HCT116 (cell line): ENCODE measurements around the gene TMC1. TPM values are rescaled to one million over a fixed set of nuclear protein-coding genes. Genes with fewer than 3 reads are reported as not detected.
"Not testable (repeated sequence)": the region's sequence is repeated elsewhere in the genome, so short reads cannot be mapped to it uniquely, and the experiment has no call there.

Experiments used
- ATAC-seq: fragments of 200-7000 bp; cut with Tn5 transposase; 2 replicates; pipeline ENCODE4 v1.9.1; 2020; ENCODE audit warnings: mild to moderate bottlenecking, moderate library complexity
- BruUV-seq: library from RNA; stranded (reverse); fragments of 400-500 nt; replicated peaks from 2 replicates; lab custom pipeline; 2021; lab: Mats Ljungman, UMichigan
- CTCF ChIA-PET: fragments of 300-600 bp; sonication (Branson Sonifier 250); formaldehyde crosslinking; loops from one replicate; lab custom pipeline; 2021; ENCODE audit warnings: antibody characterized with exemption; lab: Charles Lee
- POLR2A ChIA-PET: fragments of 300-600, 350-600 bp; sonication (Branson Sonifier 250); formaldehyde crosslinking; loops from one replicate; lab custom pipeline; 2021; ENCODE audit warnings: antibody characterized with exemption; lab: Charles Lee
- RAD21 ChIA-PET, 2 experiments: fragments of 300-600 bp; sonication (Branson Sonifier 250); formaldehyde crosslinking; loops; one replicate each; lab custom pipeline; 2023; ENCODE audit warnings: low total read pairs in 2 of 2; ENCODE audit not compliant: uncharacterized antibody in 2 of 2, unreplicated experiment in 2 of 2, low non-redundant PET in 1 of 2; lab: Charles Lee
- DNase-seq: peaks from one replicate; pipeline ENCODE4 v3.0.0-alpha.2; 2010; ENCODE audit warnings: low read depth, low spot score
- H2AFZ ChIP-seq: fragments of 200-600 bp; shearing (Covaris generic), sonication (generic); 2 replicates; pipeline ENCODE4 v1.6.1; 2017; ENCODE audit warnings: low read depth, mixed run types, mixed read lengths, antibody characterized with exemption, low read length; ENCODE audit not compliant: poor library complexity, severe bottlenecking
- H3K27ac ChIP-seq: 2 replicates; pipeline ENCODE4 v1.5.1; 2012; ENCODE audit warnings: low read depth, low read length
- H3K27me3 ChIP-seq: fragments of 200-600 bp; sonication (generic); 2 replicates; pipeline ENCODE4 v1.6.1; 2016; ENCODE audit warnings: mixed run types, low read length, mixed read lengths; ENCODE audit not compliant: insufficient read depth
- H3K36me3 ChIP-seq, 2 experiments: fragments of 200-500 bp in 1 of 2; fragments of 200-600 bp in 1 of 2; sonication (Bioruptor generic) in 1 of 2; sonication (generic) in 1 of 2; 2 replicates each; pipeline versions ENCODE4 v1.5.1 to v1.6.1; 2014 to 2016; ENCODE audit warnings: low read length in 2 of 2, inconsistent platforms in 1 of 2, mixed read lengths in 1 of 2, mixed run types in 1 of 2; ENCODE audit not compliant: insufficient read depth in 2 of 2, control insufficient read depth in 1 of 2
- H3K4me1 ChIP-seq, 2 experiments: fragments of 200-600 bp in 1 of 2; sonication (generic) in 1 of 2; 2 replicates each; pipeline versions ENCODE4 v1.5.1 to v1.6.1; 2012 to 2017; ENCODE audit warnings: low read length in 2 of 2, inconsistent platforms in 1 of 2, mild to moderate bottlenecking in 1 of 2, mixed read lengths in 1 of 2, mixed run types in 1 of 2, moderate library complexity in 1 of 2; ENCODE audit not compliant: insufficient read depth in 2 of 2, control insufficient read depth in 1 of 2
- H3K4me2 ChIP-seq: fragments of 200-600 bp; sonication (generic); 2 replicates; pipeline ENCODE4 v1.6.1; 2017; ENCODE audit warnings: mixed run types, low read length, mixed read lengths
- H3K4me3 ChIP-seq, 2 experiments: fragments of 200-600 bp in 1 of 2; sonication (generic) in 1 of 2; replicated peaks in 1 of 2; 2 replicates each; pipeline ENCODE4 v1.5.1; 2011 to 2016; ENCODE audit warnings: low read length in 2 of 2, control low read depth in 1 of 2, low read depth in 1 of 2, mild to moderate bottlenecking in 1 of 2, mixed read lengths in 1 of 2, mixed run types in 1 of 2
- H3K79me2 ChIP-seq: fragments of 200-600 bp; sonication (generic); 2 replicates; pipeline ENCODE4 v1.6.1; 2017; ENCODE audit warnings: mild to moderate bottlenecking, mixed run types, low read length, moderate library complexity, mixed read lengths; ENCODE audit not compliant: insufficient read depth
- H3K9ac ChIP-seq: fragments of 200-600 bp; sonication (generic); 2 replicates; pipeline ENCODE4 v1.6.1; 2016; ENCODE audit warnings: low read length, mixed read lengths
- H3K9me2 ChIP-seq: fragments of 200-600 bp; sonication (generic), shearing (Covaris generic); 2 replicates; pipeline ENCODE4 v1.6.1; 2017; ENCODE audit warnings: mixed run types, mild to moderate bottlenecking, moderate library complexity; ENCODE audit not compliant: insufficient read depth
- H3K9me3 ChIP-seq, 2 experiments: fragments of 200-500 bp in 1 of 2; fragments of 200-600 bp in 1 of 2; sonication (Bioruptor generic) in 1 of 2; sonication (generic) in 1 of 2; 2 replicates each; pipeline ENCODE4 v1.6.1; 2014 to 2017; ENCODE audit warnings: low read length in 2 of 2, mixed read lengths in 2 of 2, inconsistent platforms in 1 of 2, low read depth in 1 of 2, mild to moderate bottlenecking in 1 of 2, mixed run types in 1 of 2, moderate library complexity in 1 of 2; ENCODE audit not compliant: control insufficient read depth in 1 of 2, insufficient read depth in 1 of 2
- H4K20me1 ChIP-seq: fragments of 200-600 bp; sonication (generic), shearing (Covaris generic); 2 replicates; pipeline ENCODE4 v1.6.1; 2017; ENCODE audit warnings: mixed run types, mild to moderate bottlenecking, moderate library complexity; ENCODE audit not compliant: insufficient read depth
- ATF3 ChIP-seq: IDR thresholded peaks from 2 replicates; pipeline ENCODE4 v1.6.1; 2012
- EZH2phosphoT487 ChIP-seq: fragments of 200-600 bp; IDR thresholded peaks from 2 replicates; pipeline ENCODE4 v1.6.1; 2018; ENCODE audit warnings: antibody characterized with exemption, borderline replicate concordance
- FOSL1 ChIP-seq: IDR thresholded peaks from 2 replicates; pipeline ENCODE4 v1.6.1; 2012; ENCODE audit warnings: low read depth
- JUND ChIP-seq: IDR thresholded peaks from 2 replicates; pipeline ENCODE4 v1.6.1; 2012
- POLR2A ChIP-seq: IDR thresholded peaks from 2 replicates; pipeline ENCODE4 v1.7.0; 2011; ENCODE audit warnings: borderline replicate concordance; ENCODE audit not compliant: insufficient read depth, insufficient read length; ENCODE audit errors: extremely low read depth
- REST ChIP-seq: IDR thresholded peaks from 2 replicates; pipeline ENCODE4 v1.6.1; 2012; ENCODE audit warnings: low read depth
- SIN3A ChIP-seq: IDR thresholded peaks from 2 replicates; pipeline ENCODE4 v1.6.1; 2012; ENCODE audit warnings: low read depth
- SP1 ChIP-seq: IDR thresholded peaks from 2 replicates; pipeline ENCODE4 v1.6.1; 2012; ENCODE audit warnings: low read depth
- TCF7L2 ChIP-seq: IDR thresholded peaks from 2 replicates; pipeline ENCODE4 v1.7.0; 2011; ENCODE audit warnings: borderline replicate concordance, inconsistent platforms; ENCODE audit not compliant: insufficient read depth, insufficient read length; ENCODE audit errors: extremely low read depth
- ZBTB33 ChIP-seq: IDR thresholded peaks from 2 replicates; pipeline ENCODE4 v1.6.1; 2011; ENCODE audit warnings: mild to moderate bottlenecking, low read length, moderate library complexity; ENCODE audit not compliant: insufficient replicate concordance; ENCODE audit errors: extremely low read depth
- ZFX ChIP-seq: fragments of 450-650 bp; IDR thresholded peaks from 2 replicates; pipeline ENCODE4 v1.6.1; 2017
- ZNF274 ChIP-seq: fragments of 200-500 bp; sonication (Bioruptor generic); IDR thresholded peaks from 2 replicates; pipeline ENCODE4 v1.6.1; 2014; ENCODE audit warnings: mild to moderate bottlenecking, low read depth, low read length, inconsistent platforms
- intact Hi-C: fragments of 100-400 bp; cut with micrococcal nuclease; formaldehyde crosslinking; loops from 2 replicates; pipeline ENCODE4 v1.10.0; 2022
- total RNA-seq: library from RNA; stranded (reverse); gene quantifications from one replicate; pipeline ENCODE4 v1.2.1, GENCODE V29; 2021; ENCODE audit not compliant: unreplicated experiment

Gene TMC1
- total RNA-seq, 1 experiment from 2014 or later = 0.57 TPM

- intact Hi-C loops, H3K36me3 ChIP-seq, H3K27ac ChIP-seq, DNase-seq, H3K79me2 ChIP-seq, H3K27me3 ChIP-seq, H3K9ac ChIP-seq, CTCF ChIA-PET, H3K9me2 ChIP-seq, H3K4me1 ChIP-seq, H3K4me3 ChIP-seq, H3K9me3 ChIP-seq, POLR2A ChIA-PET, RAD21 ChIA-PET, H3K4me2 ChIP-seq, BruUV-seq, H4K20me1 ChIP-seq, ATAC-seq, H2AFZ ChIP-seq: not testable (repeated sequence)
Observed at GRCh38 chr9:72862788-72863187, 341.4 kb downstream of the TMC1 start.

- RAD21 ChIA-PET = no interaction called here
- H4K20me1 ChIP-seq = no peaks in the 10 kb centered on the region
- peaks cover 0 to 2% of the 10 kb centered on the region in 2 experiments; a peak in 3 of 4 replicates for H3K4me1 ChIP-seq
- no peak overlapping the region for H3K27ac ChIP-seq
- TF ChIP-seq JUND (no peak), TCF7L2 (no peak), SP1 (no peak), REST (no peak), POLR2A (no peak), FOSL1 (no peak), ATF3 (no peak), ZFX (no peak), EZH2phosphoT487 (no peak), ZNF274 (no peak), SIN3A (no peak), ZBTB33 (no peak)
- no peaks in the 10 kb centered on the region for H3K27me3 ChIP-seq
- H3K9me2 ChIP-seq = no peaks in the 10 kb centered on the region
- no TSS peak for BruUV-seq
- POLR2A ChIA-PET = no interaction called here
- H3K4me2 ChIP-seq = no peak overlapping the region
- DNase-seq (no peak), ATAC-seq (no peak)
- intact Hi-C loops = no loop called here
- no peak overlapping the region for H2AFZ ChIP-seq
- H3K9ac ChIP-seq = no peak overlapping the region
- no peaks in the 10 kb centered on the region for H3K79me2 ChIP-seq
- no peaks in the 10 kb centered on the region for H3K36me3 ChIP-seq
- H3K4me3 ChIP-seq = no peak overlapping the region
- no peaks in the 10 kb centered on the region for H3K9me3 ChIP-seq
- CTCF ChIA-PET = no interaction called here
Observed at GRCh38 chr9:72863456-72864094, 342.2 kb downstream of the TMC1 start.
